Mammary epithelial cell (primary cell): ENCODE measurements around the gene TRIM31.

Experiments
- EZH2 ChIP-seq: IDR thresholded peaks from 2 replicates; pipeline ENCODE4 v1.6.1; 2012; ENCODE audit warnings: low read length, inconsistent platforms, borderline replicate concordance
- TF ChIP-seq, protein P1 (sequence below), 2 donors: IDR thresholded peaks in 1 of 2; conservative IDR thresholded peaks in 1 of 2; 2 replicates each; pipeline ENCODE4 v1.5.1; 2011 to 2012; ENCODE audit warnings: inconsistent platforms in 2 of 2, low read length in 2 of 2, mild to moderate bottlenecking in 2 of 2, control low read depth in 1 of 2, low read depth in 1 of 2; ENCODE audit not compliant: insufficient read depth in 1 of 2; ENCODE audit errors: extremely low read depth in 1 of 2

DNA sequence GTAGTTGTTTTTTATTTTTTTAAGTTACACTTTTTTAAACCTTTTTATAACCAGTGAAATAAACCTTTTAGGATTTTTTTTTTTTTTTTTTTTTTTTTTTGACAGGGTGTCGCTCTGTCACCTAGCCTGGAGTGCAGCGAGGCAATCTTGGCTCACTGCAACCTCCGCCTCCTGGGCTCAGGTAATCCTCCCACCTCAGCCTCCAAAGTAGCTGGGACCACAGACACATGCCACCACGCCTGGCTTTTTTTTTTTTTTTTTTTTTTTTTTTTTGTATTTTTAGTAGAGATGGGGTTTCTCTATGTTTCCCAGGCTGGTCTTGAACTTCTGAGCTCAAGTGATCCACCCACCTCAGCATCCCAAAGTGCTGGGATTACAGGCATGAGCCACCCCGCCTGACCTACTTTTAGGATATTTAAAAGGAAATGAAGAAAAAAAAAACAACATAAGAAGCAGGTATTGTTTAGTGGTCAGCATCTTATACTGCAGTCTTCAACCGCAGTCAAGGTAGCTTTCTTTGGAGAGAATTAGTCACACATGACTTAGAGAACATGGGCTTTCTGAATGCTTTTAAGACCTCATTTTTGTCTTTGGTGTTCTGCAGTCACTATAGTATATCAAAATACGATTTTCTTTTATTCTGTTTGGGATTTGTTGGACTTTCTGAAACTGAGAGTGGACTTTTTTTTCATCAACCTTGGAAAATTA, 50.3 kb downstream of the TRIM31 start:
- TF ChIP-seq, protein P1, sequence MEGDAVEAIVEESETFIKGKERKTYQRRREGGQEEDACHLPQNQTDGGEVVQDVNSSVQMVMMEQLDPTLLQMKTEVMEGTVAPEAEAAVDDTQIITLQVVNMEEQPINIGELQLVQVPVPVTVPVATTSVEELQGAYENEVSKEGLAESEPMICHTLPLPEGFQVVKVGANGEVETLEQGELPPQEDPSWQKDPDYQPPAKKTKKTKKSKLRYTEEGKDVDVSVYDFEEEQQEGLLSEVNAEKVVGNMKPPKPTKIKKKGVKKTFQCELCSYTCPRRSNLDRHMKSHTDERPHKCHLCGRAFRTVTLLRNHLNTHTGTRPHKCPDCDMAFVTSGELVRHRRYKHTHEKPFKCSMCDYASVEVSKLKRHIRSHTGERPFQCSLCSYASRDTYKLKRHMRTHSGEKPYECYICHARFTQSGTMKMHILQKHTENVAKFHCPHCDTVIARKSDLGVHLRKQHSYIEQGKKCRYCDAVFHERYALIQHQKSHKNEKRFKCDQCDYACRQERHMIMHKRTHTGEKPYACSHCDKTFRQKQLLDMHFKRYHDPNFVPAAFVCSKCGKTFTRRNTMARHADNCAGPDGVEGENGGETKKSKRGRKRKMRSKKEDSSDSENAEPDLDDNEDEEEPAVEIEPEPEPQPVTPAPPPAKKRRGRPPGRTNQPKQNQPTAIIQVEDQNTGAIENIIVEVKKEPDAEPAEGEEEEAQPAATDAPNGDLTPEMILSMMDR (conservative IDR thresholded peaks at IDR 0.05 in 1 of 2, IDR thresholded peaks at IDR 0.05 in 1 of 2; ENCODE audit: extremely low read depth in 1 of 2, insufficient read depth in 1 of 2, low read depth in 1 of 2, low read length in 2 of 2), result no peak
- no peak for TF ChIP-seq EZH2
